GM23338 (cell line): Measurements from ENCODE around the gene PIEZO2. TPM values are rescaled to one million over a fixed set of nuclear protein-coding genes. Genes with fewer than 3 reads are reported as not detected.

ENCODE experiments used
- ATAC-seq: fragments of 200-7000 bp; cut with Tn5 transposase; 3 replicates; pipeline ENCODE4 v1.9.1; 2020
- DNase-seq: peaks from one replicate; pipeline ENCODE4 v3.0.0-alpha.2; 2015; ENCODE audit warnings: low spot score
- H2AFZ ChIP-seq: fragments of 200-600 bp; sonication (generic); 2 replicates; pipeline ENCODE4 v1.8.0; 2016; ENCODE audit warnings: antibody characterized with exemption, mild to moderate bottlenecking, moderate library complexity
- H3F3A ChIP-seq: fragments of 200-600 bp; sonication (generic); replicated peaks from 2 replicates; pipeline ENCODE4 v1.8.0; 2017; ENCODE audit warnings: antibody characterized with exemption, mixed run types, low read depth
- H3K27ac ChIP-seq: fragments of 200-600 bp; sonication (generic); 2 replicates; pipeline ENCODE4 v1.6.1; 2016; ENCODE audit warnings: low read depth
- H3K27me3 ChIP-seq: fragments of 200-600 bp; sonication (generic); 2 replicates; pipeline ENCODE4 v1.8.0; 2016; ENCODE audit warnings: mild to moderate bottlenecking, mixed run types, moderate library complexity; ENCODE audit not compliant: insufficient read depth
- H3K36me3 ChIP-seq: fragments of 200-600 bp; sonication (generic); 2 replicates; pipeline ENCODE4 v1.8.0; 2016; ENCODE audit warnings: mild to moderate bottlenecking; ENCODE audit not compliant: insufficient read depth
- H3K4me1 ChIP-seq: fragments of 200-600 bp; sonication (generic); 2 replicates; pipeline ENCODE4 v1.8.0; 2016; ENCODE audit warnings: mild to moderate bottlenecking, moderate library complexity; ENCODE audit not compliant: insufficient read depth
- H3K4me2 ChIP-seq: fragments of 200-600 bp; sonication (generic); 2 replicates; pipeline ENCODE4 v1.7.1; 2017; ENCODE audit warnings: mixed run types
- H3K4me3 ChIP-seq: fragments of 200-600 bp; sonication (generic); 2 replicates; pipeline ENCODE4 v1.6.1; 2016; ENCODE audit warnings: mixed run types
- H3K79me2 ChIP-seq: fragments of 200-600 bp; sonication (generic); replicated peaks from 2 replicates; pipeline ENCODE4 v1.8.0; 2017; ENCODE audit warnings: mild to moderate bottlenecking; ENCODE audit not compliant: insufficient read depth
- H3K9me2 ChIP-seq: fragments of 200-600 bp; sonication (generic); 2 replicates; pipeline ENCODE4 v1.8.0; 2017; ENCODE audit not compliant: insufficient read depth
- H4K20me1 ChIP-seq: fragments of 200-600 bp; sonication (generic); replicated peaks from 2 replicates; pipeline ENCODE4 v1.8.0; 2017; ENCODE audit warnings: mild to moderate bottlenecking; ENCODE audit not compliant: insufficient read depth
- H3K27ac Mint-ChIP-seq: 2 replicates; pipeline ENCODE4 v1.8.0; 2020; ENCODE audit warnings: inconsistent platforms, mild to moderate bottlenecking, moderate library complexity, mixed read lengths
- H3K27me3 Mint-ChIP-seq: 3 replicates; pipeline ENCODE4 v1.8.0; 2022; ENCODE audit warnings: low read depth, mild to moderate bottlenecking, moderate library complexity, mixed read lengths, inconsistent platforms; ENCODE audit not compliant: insufficient read depth, poor library complexity
- H3K36me3 Mint-ChIP-seq: 3 replicates; pipeline ENCODE4 v1.8.0; 2021; ENCODE audit warnings: low read depth, mild to moderate bottlenecking, inconsistent platforms, moderate library complexity, mixed read lengths
- H3K4me1 Mint-ChIP-seq: 3 replicates; pipeline ENCODE4 v1.8.0; 2020; ENCODE audit warnings: mild to moderate bottlenecking, inconsistent platforms, mixed read lengths
- H3K4me3 Mint-ChIP-seq: 3 replicates; pipeline ENCODE4 v1.8.0; 2021; ENCODE audit warnings: moderate library complexity, mild to moderate bottlenecking, inconsistent platforms, mixed read lengths
- H3K9me3 Mint-ChIP-seq: 3 replicates; pipeline ENCODE4 v1.8.0; 2020; ENCODE audit warnings: moderate library complexity, mild to moderate bottlenecking, inconsistent platforms, mixed read lengths
- CREB1 ChIP-seq: fragments of 250-450 bp; sonication (Bioruptor Pico); IDR thresholded peaks from 2 replicates; pipeline ENCODE4 v1.5.0; 2020; ENCODE audit warnings: low read depth, mild to moderate bottlenecking, moderate library complexity
- EZH2 ChIP-seq: fragments of 200-600 bp; sonication (generic); IDR thresholded peaks from one replicate; pipeline ENCODE4 v1.8.0; 2017; ENCODE audit warnings: antibody characterized with exemption, mild to moderate bottlenecking, low read depth; ENCODE audit not compliant: unreplicated experiment
- EZH2phosphoT487 ChIP-seq: fragments of 200-600 bp; sonication (generic); IDR thresholded peaks from one replicate; pipeline ENCODE4 v1.8.1; 2018; ENCODE audit warnings: antibody characterized with exemption; ENCODE audit not compliant: unreplicated experiment
- JUNB ChIP-seq: IDR thresholded peaks from one replicate; pipeline ENCODE4 v1.6.1; 2016; ENCODE audit warnings: antibody characterized with exemption; ENCODE audit not compliant: unreplicated experiment
- NANOG ChIP-seq: IDR thresholded peaks from 2 replicates; pipeline ENCODE4 v1.6.1; 2016; ENCODE audit warnings: antibody characterized with exemption, borderline replicate concordance
- POLR2AphosphoS5 ChIP-seq: IDR thresholded peaks from 2 replicates; pipeline ENCODE4 v1.6.1; 2016; ENCODE audit warnings: antibody characterized with exemption, low read depth
- STAT1 ChIP-seq: IDR thresholded peaks from one replicate; pipeline ENCODE4 v1.6.1; 2016; ENCODE audit warnings: antibody characterized with exemption; ENCODE audit not compliant: unreplicated experiment
- ZNF114 ChIP-seq: fragments of 250-450 bp; sonication (Bioruptor Pico); IDR thresholded peaks from 2 replicates; pipeline ENCODE4 v1.5.0; 2020; ENCODE audit warnings: mild to moderate bottlenecking, moderate library complexity
- ZNF331 ChIP-seq: fragments of 250-450 bp; sonication (Bioruptor Pico); IDR thresholded peaks from 2 replicates; pipeline ENCODE4 v1.5.0; 2020; ENCODE audit warnings: low read depth, mild to moderate bottlenecking, moderate library complexity
- polyA plus RNA-seq: library from polyadenylated mRNA; unstranded; fragments of >200 nt; fragmentation: Nextera tagmentation; extraction: Ambion mirVana; gene quantifications from 2 replicates; pipeline ENCODE4 v1.2.1, GENCODE V29; 2016
- total RNA-seq: library from RNA; depleted of rRNA; stranded (reverse); fragments of >200 nt; shearing (Covaris generic); gene quantifications from 2 replicates; pipeline ENCODE4 v1.2.3, GENCODE V29; 2014
- TF ChIP-seq, protein P1 (sequence below): IDR thresholded peaks from one replicate; pipeline ENCODE4 v1.6.1; 2018; ENCODE audit warnings: antibody characterized with exemption; ENCODE audit not compliant: unreplicated experiment
- TF ChIP-seq, protein P2 (sequence below): fragments of 250-450 bp; sonication (Bioruptor Pico); IDR thresholded peaks from 2 replicates; pipeline ENCODE4 v1.5.0; 2020; ENCODE audit warnings: mild to moderate bottlenecking, moderate library complexity
- TF ChIP-seq, protein P3 (sequence below), 2 experiments: fragments of 200-600 bp in 1 of 2; sonication (generic) in 1 of 2; conservative IDR thresholded peaks; 2 replicates each; pipeline versions ENCODE4 v1.5.1 to v1.6.1; 2016 to 2017; ENCODE audit warnings: antibody characterized with exemption in 2 of 2, low read depth in 2 of 2, mild to moderate bottlenecking in 2 of 2, moderate library complexity in 1 of 2
- TF ChIP-seq, protein P4 (sequence below): IDR thresholded peaks from 2 replicates; pipeline ENCODE4 v1.6.1; 2016; ENCODE audit warnings: antibody characterized with exemption

PIEZO2 gene
- total and polyA plus RNA-seq, 2 experiments from 2014 or later = 4.8 to 8.2 TPM

DNA sequence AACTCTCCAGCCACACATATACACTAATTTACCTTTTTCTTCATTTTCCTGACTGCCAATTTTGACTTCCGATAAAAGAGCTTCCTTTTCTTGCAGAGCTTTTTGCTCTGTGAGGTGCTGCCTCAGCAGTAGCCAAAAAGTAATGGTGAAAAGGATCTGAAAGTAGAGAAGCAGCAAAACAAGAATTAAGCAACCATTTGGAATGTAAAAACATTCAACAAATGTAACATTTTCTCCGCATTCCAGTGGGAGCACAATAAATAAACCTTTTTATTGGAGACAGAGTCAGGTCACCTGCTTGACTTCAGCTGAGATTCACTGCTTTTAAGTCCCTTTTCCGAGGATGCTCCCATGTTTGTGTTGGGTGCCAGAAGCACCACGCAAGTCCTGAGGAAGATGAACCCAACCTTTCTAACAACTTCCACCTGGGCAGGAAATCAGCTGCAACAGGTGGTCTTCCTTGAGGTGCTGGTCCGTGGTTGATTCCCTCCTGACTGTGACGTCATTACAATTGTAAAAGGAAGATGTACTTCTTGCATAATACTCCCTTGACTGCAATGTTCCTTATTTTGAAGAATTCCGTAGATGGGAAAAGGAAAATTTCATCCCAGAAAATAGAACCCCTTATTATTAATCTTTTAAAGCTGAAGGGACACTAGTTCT lies 358.1 kb downstream of the PIEZO2 start:
- Histone ChIP-seq H3K36me3 (no peaks in the 10 kb centered on the region), H4K20me1 (no peaks in the 10 kb centered on the region), H3K4me2 (no peak overlapping the region), H2AFZ (no peak overlapping the region), H3K4me3 (no peak overlapping the region), H3F3A (no peaks in the 10 kb centered on the region), H3K4me1 (0 out of 2 replicates have a peak, but pooled peaks cover 4% of the 10 kb centered on the region), H3K27me3 (no peaks in the 10 kb centered on the region), H3K27ac (no peak overlapping the region), H3K9me2 (no peaks in the 10 kb centered on the region), H3K79me2 (no peaks in the 10 kb centered on the region)
- Mint-ChIP-seq H3K36me3 (peaks cover 7% of the 10 kb centered on the region; the same call in 2 of the 3 replicates), H3K4me1 (peaks cover 6% of the 10 kb centered on the region), H3K27me3 (peaks cover 6% of the 10 kb centered on the region), H3K27ac (no peak overlapping the region), H3K4me3 (no peak overlapping the region), H3K9me3 (no peaks in the 10 kb centered on the region)
- TF ChIP-seq JUNB = no peak
- no peak for TF ChIP-seq ZNF331
- TF ChIP-seq, protein P1, sequence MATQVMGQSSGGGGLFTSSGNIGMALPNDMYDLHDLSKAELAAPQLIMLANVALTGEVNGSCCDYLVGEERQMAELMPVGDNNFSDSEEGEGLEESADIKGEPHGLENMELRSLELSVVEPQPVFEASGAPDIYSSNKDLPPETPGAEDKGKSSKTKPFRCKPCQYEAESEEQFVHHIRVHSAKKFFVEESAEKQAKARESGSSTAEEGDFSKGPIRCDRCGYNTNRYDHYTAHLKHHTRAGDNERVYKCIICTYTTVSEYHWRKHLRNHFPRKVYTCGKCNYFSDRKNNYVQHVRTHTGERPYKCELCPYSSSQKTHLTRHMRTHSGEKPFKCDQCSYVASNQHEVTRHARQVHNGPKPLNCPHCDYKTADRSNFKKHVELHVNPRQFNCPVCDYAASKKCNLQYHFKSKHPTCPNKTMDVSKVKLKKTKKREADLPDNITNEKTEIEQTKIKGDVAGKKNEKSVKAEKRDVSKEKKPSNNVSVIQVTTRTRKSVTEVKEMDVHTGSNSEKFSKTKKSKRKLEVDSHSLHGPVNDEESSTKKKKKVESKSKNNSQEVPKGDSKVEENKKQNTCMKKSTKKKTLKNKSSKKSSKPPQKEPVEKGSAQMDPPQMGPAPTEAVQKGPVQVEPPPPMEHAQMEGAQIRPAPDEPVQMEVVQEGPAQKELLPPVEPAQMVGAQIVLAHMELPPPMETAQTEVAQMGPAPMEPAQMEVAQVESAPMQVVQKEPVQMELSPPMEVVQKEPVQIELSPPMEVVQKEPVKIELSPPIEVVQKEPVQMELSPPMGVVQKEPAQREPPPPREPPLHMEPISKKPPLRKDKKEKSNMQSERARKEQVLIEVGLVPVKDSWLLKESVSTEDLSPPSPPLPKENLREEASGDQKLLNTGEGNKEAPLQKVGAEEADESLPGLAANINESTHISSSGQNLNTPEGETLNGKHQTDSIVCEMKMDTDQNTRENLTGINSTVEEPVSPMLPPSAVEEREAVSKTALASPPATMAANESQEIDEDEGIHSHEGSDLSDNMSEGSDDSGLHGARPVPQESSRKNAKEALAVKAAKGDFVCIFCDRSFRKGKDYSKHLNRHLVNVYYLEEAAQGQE = no peak
- no peak for TF ChIP-seq ZNF114 (CRISPR knock-in tag)
- TF ChIP-seq POLR2AphosphoS5 = no peak
- TF ChIP-seq NANOG = no peak
- no peak for TF ChIP-seq CREB1
- TF ChIP-seq, protein P2, sequence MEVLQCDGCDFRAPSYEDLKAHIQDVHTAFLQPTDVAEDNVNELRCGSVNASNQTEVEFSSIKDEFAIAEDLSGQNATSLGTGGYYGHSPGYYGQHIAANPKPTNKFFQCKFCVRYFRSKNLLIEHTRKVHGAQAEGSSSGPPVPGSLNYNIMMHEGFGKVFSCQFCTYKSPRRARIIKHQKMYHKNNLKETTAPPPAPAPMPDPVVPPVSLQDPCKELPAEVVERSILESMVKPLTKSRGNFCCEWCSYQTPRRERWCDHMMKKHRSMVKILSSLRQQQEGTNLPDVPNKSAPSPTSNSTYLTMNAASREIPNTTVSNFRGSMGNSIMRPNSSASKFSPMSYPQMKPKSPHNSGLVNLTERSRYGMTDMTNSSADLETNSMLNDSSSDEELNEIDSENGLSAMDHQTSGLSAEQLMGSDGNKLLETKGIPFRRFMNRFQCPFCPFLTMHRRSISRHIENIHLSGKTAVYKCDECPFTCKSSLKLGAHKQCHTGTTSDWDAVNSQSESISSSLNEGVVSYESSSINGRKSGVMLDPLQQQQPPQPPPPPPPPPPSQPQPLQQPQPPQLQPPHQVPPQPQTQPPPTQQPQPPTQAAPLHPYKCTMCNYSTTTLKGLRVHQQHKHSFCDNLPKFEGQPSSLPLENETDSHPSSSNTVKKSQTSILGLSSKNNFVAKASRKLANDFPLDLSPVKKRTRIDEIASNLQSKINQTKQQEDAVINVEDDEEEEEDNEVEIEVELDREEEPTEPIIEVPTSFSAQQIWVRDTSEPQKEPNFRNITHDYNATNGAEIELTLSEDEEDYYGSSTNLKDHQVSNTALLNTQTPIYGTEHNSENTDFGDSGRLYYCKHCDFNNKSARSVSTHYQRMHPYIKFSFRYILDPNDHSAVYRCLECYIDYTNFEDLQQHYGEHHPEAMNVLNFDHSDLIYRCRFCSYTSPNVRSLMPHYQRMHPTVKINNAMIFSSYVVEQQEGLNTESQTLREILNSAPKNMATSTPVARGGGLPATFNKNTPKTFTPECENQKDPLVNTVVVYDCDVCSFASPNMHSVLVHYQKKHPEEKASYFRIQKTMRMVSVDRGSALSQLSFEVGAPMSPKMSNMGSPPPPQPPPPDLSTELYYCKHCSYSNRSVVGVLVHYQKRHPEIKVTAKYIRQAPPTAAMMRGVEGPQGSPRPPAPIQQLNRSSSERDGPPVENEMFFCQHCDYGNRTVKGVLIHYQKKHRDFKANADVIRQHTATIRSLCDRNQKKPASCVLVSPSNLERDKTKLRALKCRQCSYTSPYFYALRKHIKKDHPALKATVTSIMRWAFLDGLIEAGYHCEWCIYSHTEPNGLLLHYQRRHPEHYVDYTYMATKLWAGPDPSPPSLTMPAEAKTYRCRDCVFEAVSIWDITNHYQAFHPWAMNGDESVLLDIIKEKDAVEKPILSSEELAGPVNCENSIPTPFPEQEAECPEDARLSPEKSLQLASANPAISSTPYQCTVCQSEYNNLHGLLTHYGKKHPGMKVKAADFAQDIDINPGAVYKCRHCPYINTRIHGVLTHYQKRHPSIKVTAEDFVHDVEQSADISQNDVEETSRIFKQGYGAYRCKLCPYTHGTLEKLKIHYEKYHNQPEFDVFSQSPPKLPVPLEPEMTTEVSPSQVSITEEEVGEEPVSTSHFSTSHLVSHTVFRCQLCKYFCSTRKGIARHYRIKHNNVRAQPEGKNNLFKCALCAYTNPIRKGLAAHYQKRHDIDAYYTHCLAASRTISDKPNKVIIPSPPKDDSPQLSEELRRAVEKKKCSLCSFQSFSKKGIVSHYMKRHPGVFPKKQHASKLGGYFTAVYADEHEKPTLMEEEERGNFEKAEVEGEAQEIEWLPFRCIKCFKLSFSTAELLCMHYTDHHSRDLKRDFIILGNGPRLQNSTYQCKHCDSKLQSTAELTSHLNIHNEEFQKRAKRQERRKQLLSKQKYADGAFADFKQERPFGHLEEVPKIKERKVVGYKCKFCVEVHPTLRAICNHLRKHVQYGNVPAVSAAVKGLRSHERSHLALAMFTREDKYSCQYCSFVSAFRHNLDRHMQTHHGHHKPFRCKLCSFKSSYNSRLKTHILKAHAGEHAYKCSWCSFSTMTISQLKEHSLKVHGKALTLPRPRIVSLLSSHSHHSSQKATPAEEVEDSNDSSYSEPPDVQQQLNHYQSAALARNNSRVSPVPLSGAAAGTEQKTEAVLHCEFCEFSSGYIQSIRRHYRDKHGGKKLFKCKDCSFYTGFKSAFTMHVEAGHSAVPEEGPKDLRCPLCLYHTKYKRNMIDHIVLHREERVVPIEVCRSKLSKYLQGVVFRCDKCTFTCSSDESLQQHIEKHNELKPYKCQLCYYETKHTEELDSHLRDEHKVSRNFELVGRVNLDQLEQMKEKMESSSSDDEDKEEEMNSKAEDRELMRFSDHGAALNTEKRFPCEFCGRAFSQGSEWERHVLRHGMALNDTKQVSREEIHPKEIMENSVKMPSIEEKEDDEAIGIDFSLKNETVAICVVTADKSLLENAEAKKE (CRISPR knock-in tag) = no peak
- TF ChIP-seq, protein P3, sequence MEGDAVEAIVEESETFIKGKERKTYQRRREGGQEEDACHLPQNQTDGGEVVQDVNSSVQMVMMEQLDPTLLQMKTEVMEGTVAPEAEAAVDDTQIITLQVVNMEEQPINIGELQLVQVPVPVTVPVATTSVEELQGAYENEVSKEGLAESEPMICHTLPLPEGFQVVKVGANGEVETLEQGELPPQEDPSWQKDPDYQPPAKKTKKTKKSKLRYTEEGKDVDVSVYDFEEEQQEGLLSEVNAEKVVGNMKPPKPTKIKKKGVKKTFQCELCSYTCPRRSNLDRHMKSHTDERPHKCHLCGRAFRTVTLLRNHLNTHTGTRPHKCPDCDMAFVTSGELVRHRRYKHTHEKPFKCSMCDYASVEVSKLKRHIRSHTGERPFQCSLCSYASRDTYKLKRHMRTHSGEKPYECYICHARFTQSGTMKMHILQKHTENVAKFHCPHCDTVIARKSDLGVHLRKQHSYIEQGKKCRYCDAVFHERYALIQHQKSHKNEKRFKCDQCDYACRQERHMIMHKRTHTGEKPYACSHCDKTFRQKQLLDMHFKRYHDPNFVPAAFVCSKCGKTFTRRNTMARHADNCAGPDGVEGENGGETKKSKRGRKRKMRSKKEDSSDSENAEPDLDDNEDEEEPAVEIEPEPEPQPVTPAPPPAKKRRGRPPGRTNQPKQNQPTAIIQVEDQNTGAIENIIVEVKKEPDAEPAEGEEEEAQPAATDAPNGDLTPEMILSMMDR (conservative IDR thresholded peaks at IDR 0.05; ENCODE audit: low read depth in 2 of 2) = no peak
- TF ChIP-seq EZH2 = no peak
- no peak for TF ChIP-seq EZH2phosphoT487
- TF ChIP-seq STAT1 = no peak
- TF ChIP-seq, protein P4, sequence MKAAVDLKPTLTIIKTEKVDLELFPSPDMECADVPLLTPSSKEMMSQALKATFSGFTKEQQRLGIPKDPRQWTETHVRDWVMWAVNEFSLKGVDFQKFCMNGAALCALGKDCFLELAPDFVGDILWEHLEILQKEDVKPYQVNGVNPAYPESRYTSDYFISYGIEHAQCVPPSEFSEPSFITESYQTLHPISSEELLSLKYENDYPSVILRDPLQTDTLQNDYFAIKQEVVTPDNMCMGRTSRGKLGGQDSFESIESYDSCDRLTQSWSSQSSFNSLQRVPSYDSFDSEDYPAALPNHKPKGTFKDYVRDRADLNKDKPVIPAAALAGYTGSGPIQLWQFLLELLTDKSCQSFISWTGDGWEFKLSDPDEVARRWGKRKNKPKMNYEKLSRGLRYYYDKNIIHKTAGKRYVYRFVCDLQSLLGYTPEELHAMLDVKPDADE = no peak
- DNase-seq = no peak
- ATAC-seq = no peak
